ENCODE data around the gene SMTNL1.
"Not testable (repeated sequence)": the region's sequence is repeated elsewhere in the genome, so short reads cannot be mapped to it uniquely, and the experiment has no call there.

The SMTNL1 gene

DNA sequence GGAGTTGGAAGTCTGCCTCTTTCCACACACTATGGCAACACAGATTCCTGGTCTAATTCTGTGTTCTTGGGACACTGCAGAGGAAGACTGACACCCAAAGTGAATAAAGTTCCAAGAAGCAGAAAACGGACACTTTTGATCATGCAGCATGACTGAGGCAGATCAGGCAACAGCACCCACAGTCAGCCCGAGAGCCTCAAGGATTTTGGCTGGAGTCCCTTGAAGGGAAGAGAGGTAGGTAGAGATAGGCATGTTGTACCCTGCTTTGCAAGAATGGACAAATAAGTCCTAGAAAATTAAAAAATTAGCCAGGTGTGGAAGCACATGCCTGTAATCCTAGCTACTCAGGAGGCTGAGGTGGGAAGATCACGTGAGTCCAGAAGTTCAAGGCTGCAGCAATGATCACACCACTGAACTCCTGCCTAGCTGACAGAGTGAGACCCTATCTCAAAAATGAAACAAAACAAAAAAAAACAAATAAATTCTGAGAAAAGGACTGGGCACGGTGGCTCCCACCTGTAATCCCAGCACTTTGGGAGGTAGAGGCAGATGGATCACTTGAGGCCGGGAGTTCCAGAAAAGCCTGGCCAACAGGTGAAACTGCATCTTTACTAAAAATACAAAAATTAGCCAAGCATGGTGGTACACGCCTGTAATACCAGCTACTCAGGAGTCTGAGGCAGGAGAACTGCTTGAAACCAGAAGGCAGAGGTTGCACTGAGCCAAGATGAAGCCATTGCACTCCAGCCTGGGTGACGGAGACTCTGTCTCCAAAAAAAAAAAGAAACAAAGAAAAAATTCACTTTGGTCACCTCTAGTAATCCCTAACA is 28.8 kb upstream of the SMTNL1 start:
- DNase-seq (ENCODE audit: low read depth in 4 of 4, low spot score in 1 of 4) = no peak

DNA sequence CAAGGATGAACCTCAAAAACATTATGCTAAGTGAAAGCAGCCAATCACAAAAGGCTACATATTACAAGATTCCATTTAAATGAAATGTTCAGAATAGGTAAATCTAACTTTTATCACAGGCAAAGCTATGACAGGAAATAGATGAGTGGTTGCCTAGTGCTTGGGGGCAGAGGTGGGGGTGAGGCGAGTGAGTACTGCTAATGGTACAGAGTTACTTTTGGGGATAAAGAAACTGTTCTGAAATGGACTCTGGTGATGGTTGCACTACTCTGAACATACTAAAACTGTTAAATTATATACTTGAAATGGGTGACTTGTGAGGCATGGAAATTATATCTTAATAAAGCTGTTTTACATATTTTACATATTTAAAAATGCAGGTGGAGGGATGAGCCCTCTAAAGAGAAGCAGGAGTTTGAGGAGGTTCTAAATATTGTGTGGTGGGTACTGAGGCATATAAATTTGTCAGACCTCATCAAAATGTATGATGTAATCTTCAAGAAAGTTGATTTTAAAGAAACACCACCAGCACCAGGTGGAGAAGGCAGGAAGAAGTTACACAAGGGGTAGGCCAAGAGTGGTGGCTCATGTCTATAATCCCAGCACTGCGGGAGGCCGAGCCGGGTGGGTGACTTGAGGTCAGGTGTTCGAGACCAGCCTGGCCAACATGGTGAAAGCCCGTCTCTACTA is 25.5 kb upstream of the SMTNL1 start:
- DNase-seq (ENCODE audit: low read depth in 4 of 4, low spot score in 1 of 4) = no peak

DNA sequence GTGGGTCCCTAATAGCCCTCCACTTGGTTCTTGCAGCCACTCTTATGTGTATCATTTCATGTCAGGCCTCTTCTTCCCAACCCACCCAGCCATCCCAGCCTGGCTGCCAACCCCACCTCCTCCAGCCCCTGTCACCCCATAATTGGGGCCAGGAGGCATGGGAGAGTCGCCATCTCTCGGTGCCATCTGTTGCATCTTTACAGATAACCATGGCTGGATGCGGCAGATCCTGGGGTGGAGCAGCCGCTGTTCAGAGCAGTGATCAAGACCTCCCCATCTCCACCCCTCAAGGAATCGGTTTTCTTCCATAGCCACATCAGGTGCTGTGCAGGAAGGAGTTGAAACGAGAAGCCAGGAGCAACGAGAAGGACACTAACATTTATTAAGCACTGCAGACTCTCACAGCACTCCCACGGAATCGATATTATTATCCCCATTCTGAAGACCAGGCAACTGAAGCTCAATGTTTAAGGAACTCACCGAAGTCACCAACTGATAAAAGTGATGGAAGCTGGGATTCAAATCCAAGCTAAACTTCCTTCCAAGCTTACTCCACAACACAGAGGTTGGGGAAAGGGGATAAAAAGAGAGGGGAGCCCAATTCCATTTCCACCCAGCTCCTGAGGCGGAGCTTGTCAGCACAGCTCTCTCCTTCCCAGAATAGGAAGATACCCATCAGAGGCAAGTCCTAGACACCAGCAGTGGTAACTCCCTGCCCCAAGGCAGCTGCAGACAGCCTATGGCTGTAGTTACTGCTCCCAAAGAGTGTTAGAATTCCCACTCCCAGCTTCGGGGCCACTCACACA is 24.5 kb upstream of the SMTNL1 start:
- DNase-seq (ENCODE audit: low read depth in 4 of 4, low spot score in 1 of 4) = no peak

DNA sequence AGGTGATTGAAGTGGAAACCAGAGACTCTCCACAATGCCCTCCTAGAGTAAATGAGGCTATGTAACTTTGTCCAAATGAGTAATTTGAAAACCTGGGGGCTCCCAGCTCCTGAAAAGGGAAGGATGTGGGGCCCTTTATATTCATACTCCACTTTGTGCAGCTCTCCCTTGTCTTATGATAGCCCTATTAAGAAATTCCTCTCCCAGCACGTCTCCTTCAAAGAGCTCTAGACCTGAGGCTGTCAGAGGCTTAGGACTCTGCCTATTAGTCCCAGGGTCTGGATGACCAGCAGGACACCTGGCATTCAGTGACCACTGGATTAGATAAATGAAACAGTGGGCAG is 24.0 kb upstream of the SMTNL1 start:
- no peak for DNase-seq (ENCODE audit: low read depth in 4 of 4, low spot score in 1 of 4)

DNA sequence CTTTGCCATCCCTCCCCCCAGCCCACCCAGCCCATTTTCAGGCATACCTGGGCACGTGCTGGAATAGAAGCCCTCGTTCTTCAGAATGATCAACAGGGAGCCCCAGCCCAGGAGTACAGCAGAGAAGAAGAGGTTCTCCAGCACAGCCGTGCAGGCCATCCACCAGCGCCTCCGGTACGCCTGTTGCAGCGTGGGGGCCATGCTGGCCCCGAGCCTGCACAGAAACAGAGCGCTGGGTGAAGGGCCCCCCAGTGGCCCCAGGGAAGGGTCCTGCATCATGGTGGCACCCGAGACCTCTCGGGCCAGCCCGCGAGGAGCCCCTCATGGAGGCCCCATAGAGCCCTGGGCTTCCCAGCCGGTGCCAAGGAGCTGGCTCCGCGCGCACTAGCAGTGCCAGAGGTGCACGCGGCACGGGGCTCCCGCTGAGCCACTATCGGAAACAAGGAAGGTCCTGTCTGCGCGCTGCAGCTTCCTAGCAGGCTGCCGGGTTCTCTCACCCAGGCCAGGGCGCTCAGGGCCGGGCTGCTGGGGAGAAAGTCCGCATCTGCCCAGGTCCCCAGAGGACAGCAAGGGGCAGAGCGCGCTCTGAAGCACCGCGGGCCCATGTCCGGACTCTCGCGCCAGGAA is 23.4 kb upstream of the SMTNL1 start:
- DNase-seq (ENCODE audit: low read depth in 4 of 4, low spot score in 1 of 4) = peak in 1 of 4 experiments; percentile 16

DNA sequence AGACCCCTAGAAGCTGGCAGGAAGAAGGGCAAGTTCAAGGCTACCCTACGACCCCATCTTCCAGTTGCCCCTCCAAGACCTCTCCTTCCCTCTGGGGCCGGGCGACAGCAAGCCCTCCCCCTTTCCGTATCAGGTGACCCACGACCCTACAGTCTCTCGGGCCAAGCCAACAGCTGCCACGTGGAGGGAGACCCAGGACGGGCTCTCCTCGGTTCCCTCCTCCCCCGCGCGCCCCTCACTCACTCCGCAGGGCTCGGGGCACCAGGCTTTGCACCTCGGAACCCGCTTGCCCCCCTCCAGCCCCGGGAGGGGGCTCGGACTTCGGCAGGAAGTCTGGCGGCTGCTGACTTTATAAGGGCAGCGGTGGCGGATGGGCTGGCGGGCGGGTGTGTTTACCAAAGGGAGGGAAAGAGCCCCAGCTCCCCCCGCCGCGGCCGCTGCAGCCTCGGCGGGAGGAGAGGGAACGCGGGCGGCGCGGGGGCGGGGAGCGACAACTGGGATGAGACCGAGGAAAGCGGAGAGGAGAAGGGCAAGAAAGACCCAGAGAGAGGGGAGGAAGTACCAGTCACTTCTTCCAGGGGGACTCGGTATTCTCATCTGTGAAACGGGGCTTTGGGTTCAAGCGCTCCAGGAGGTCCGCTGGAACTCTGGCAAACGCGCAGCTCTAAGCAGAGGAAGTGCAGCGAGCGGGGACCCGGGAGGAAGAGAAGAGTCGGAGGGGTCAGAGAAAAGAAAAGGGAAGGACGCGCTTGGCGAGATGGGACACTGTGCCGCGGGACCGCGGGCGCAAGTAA is 22.7 kb upstream of the SMTNL1 start:
- DNase-seq (ENCODE audit: low read depth in 4 of 4, low spot score in 1 of 4) = peak in 3 of 4 experiments; percentile 25 to 51 (median 41)

DNA sequence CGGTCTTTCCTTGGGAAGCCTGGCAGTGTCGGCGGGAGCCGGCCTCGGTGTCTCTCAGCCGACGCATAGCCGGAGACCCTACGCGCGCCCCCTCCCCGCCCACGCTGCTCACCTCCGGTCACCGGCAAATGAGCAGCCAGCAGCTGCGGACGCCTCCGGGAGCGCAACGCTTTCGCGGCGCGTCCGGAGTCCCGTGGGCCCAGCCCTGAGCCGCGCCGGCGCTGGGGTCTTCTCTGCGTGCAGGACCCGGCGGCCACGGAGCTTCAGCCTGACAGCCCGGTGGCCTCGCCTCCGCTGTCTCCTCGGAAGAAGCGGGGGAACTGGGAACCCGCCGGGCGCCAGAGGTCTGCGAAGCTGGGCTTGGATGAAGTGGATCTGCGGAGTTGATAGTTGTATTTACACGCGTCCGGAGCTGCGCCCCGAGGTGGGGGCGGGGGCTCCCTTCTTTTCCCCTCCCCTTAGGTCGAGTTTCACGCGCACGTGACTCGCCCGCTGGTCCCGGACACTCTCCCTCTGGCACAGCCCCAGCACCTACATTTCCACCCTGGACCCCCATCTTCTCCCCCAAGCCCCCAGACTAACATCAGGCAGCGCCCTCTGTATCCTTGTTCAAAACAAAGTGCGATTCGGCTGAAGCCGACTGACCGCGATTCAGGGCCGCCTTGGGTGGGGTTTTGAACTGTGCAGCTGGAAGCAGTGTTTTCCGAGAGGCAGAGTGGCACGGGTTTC is 21.9 kb upstream of the SMTNL1 start, which contains the start of gene SLC43A1:
Gene SLC43A1 (minus strand): TSS at position 371 of the 729 bp plus-strand sequence. CDS start 1,591 bp downstream, outside the sequence.
- DNase-seq (ENCODE audit: low read depth in 4 of 4, low spot score in 1 of 4) = peak in 2 of 4 experiments; percentile 19 to 45

DNA sequence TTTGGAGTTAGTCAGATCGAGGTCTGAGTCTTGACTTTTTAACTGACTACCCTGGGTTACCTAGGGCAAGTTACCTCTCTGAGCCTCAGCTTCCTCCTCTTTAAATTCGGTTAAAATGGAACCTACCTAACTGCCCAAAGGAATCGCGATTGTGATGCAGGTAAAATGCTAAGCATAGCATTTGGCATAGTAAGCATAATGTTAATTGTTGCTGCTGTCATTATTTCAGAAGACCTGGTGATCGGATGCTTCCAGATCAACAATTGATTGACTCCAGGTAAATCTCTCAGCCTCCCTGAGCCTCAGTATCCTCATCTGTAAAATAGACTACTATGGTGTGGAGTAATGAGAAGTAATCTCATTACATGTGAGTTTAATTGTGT is 21.3 kb upstream of the SMTNL1 start:
- no peak for DNase-seq (ENCODE audit: low read depth in 4 of 4, low spot score in 1 of 4)

DNA sequence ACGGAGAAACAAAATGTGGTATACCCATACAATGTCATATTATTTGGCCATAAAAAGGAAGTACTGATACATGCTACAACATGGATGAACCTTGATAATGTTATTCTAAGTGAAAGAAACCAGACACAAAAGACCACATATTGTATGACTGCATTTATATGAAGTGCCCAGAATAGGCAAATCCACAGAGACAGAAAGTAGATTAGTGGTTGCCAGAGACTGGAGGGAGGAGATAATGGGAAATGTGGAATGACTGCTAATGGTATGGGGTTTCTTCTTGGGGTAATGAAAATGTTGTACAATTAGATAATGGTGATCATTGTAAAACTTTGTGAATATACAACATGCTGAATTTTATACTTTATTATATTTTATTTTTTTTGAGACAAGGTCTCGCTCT is 16.3 kb upstream of the SMTNL1 start:
- no peak for DNase-seq (ENCODE audit: low read depth in 4 of 4, low spot score in 1 of 4)

DNA sequence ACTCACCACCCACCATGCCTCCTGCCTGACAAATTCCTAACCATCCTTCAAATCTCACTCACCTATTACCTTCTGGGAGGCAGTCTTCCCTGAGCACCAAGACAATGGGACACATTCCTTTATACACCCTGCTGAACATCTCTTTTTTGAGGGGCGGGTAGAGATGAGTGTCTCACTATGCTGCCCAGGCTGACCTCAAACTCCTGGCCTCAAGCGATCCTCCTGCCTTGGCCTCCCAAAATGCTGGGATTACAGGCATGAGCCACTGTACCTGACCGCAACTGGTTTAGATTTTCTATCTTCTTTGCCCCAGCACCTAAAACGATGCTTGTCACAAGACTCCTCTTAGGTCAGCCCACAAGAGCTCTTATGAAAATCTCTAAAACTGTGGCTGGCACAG is 14.0 kb upstream of the SMTNL1 start:
- DNase-seq (ENCODE audit: low read depth in 4 of 4, low spot score in 1 of 4) = no peak

DNA sequence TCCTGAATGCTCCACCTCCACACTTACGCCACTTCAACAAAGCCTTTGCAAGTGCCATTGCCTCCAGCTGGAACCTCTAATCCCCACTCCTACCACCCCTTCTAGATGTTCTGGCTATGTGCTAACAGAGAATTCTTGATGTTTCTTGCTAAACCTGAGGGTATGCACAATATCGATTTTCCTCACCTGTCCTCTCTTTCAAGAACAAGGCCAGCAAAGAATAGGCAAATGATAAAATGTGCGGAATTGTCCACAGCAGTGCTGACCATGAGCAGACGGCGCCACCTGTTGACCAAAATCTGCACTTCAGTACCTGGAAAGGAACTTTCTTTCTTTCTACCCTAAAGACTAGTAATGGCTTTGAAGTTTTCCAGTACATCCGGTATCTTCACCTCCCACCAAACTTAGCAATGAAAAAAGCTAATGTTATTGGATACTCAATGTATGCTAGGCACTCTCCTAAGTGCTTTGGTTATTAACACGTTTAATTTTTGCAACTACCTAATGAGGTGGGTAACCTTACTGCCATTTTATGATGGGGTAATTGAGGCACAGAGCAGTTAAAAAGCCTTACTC is 10.3 kb upstream of the SMTNL1 start:
- peak; percentile 52 to 59 (median 56) for DNase-seq (ENCODE audit: low read depth in 4 of 4, low spot score in 1 of 4)

DNA sequence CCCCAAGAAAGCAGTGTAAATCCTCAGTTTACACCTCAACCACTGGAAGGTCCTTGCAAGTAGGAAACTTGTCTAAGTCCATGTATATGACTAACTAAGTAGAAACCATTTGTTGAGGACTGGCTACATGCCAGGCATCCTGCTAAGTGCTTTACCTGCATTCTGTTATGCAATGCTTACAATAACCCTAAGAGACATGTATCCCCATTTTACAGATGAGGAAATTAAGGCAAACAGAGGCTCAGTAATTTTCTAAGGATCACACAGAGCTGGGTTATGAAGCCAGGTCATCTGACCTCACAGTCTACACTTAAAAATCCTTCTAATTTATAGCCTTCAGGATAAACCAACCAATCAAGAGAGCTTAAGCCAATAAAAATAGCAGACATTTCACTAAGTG is 8.4 kb upstream of the SMTNL1 start:
- DNase-seq (ENCODE audit: low read depth in 4 of 4, low spot score in 1 of 4) = no peak

DNA sequence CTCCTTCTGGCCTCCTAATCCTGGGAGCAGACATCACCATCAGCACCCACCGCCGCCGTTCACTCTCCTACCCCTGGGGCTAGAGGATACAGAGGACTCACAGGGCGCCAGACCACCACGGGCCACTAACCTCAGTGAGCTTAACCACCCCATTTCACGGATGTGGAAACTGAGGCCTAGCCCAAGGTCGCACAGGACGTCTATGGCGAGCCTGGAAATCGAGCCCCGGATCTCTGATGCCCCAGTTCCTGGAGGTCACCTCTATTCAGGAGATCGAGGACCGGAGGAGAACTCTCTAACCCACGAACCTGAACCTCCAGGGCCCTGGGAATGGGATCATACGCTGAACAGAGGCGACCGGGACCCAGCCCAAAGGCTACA is 7.2 kb upstream of the SMTNL1 start:
- DNase-seq (ENCODE audit: low read depth in 4 of 4, low spot score in 1 of 4) = no peak

DNA sequence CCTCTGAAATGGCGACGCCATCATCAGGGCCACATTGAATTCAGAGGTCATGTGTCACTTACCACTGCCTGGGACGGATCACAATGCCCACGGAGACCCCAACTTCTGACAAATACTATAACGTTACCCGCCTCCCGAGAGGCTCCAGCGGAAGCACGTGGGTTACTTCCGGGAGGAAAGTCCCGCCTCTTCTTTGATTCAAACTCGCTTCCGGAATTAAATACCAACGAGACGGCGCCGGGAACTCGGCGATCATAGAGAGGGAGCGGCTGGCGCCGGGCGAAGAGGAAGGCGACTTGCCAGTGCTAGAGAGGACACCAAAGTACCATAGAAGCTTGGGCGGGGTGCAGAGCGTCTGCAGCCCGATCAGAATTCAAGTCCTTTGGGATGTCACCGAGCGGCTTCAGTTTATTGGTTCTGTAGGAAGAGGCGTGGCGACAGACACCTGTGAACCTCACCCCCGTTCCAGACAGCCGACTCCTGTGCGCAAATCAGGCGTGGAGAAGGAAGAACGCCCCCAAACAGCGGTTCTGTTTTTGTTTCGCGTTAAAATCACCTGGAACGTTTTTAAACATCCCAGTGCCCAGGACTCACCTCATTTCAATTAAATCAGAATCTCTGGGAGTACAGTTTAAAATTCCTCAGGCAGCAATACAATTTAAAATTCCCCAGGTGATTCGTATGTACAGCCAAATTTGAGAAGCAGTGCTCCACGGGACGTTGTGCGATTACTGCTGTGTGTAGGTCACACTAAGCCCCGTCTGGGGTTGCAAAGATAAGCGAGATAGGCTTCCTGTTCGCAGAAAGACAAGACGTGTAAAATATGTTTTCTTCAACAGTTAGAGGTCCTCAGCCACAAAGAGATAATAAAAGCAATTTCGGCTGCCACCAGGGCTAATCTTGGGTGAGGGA is 6.5 kb upstream of the SMTNL1 start, which contains the start of gene TIMM10:
Gene TIMM10 (minus strand): TSS at position 159 of the 912 bp plus-strand sequence. CDS start 565 bp downstream, outside the sequence.
- peak; percentile 68 to 91 (median 85) for DNase-seq (ENCODE audit: low read depth in 4 of 4, low spot score in 1 of 4)

DNA sequence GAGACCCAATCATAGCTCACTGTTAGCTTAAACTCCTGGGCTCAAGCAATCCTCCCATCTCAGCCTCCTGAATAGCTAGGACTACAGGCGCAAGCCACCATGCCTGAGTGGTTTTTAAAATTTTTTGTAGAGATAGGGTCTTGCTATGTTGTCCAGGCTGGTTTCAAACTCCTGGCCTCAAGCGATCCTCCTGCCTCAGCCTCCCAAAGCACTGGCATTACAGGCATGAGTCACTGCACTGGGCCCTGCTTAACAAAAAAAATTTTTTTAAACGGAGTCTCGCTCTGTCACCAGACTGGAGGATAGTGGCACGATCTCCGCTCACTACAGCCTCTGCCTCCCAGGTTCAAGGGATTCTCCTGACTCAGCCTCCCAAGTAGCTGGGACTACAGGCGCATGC is 2.9 kb upstream of the SMTNL1 start:
- not testable (repeated sequence) for DNase-seq (ENCODE audit: low read depth in 4 of 4, low spot score in 1 of 4)

DNA sequence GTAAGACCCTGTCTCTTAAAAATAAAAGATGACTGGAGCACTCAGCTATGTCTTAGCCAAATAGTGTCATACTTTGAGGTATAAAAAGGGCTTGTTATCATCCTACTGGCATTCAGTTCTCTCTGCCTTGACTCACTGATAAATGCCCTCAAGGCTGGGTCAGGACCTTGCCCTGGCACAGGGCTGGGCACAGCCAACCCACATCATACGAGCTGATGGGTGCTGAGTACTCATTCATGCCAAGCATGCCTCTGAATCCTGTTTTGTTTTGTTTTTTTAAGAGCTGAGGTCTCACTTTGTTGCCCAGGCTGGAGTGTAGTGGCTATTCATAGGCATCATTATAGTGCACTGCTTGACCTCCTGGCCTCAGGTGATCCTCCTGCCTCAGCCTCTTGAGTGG is 1.9 kb downstream of the SMTNL1 start:
- no peak for DNase-seq (ENCODE audit: low read depth in 4 of 4, low spot score in 1 of 4)

DNA sequence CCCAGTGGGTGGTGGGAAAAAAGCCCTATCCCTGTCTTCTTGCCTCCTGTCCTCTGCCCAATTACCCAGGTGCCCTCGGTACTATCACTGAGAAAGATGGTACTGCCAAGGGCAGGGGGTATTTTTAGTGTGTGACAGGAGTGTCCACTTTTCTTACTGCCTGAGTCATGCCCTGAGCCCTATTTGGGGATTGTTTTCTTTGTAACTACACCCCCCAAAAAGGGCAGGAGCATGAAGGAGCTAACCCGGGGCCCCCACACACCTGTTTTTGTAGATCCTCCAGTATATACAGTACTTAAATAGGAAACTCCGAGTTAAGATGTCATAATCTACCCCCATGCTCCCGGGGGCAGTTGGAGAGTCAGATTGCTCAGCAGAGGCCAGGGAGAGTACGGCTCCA is 3.8 kb downstream of the SMTNL1 start:
- no peak for DNase-seq (ENCODE audit: low read depth in 4 of 4, low spot score in 1 of 4)

DNA sequence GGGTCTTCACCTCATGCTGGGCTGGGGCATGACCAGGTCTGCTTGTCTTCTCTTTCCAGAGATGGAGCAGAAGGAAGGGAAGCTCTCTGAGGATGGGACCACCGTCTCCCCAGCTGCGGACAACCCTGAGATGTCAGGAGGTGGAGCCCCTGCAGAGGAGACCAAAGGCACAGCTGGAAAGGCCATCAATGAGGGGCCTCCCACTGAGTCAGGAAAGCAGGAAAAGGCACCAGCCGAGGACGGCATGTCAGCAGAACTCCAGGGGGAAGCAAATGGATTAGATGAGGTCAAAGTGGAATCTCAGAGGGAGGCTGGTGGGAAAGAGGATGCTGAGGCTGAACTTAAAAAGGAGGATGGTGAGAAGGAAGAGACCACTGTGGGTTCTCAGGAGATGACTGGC is 5.2 kb downstream of the SMTNL1 start:
- DNase-seq (ENCODE audit: low read depth in 4 of 4, low spot score in 1 of 4) = no peak
